GM23338 (cell line): ENCODE results near the gene CCDC188.
A peak's percentile ranks its signal among the peaks of the same experiment; 100 is the strongest.

ENCODE experiments used
- EZH2 ChIP-seq: fragments of 200-600 bp; sonication (generic); IDR thresholded peaks from one replicate; pipeline ENCODE4 v1.8.0; 2017; ENCODE audit warnings: antibody characterized with exemption, mild to moderate bottlenecking, low read depth; ENCODE audit not compliant: unreplicated experiment
- POLR2AphosphoS5 ChIP-seq: IDR thresholded peaks from 2 replicates; pipeline ENCODE4 v1.6.1; 2016; ENCODE audit warnings: antibody characterized with exemption, low read depth
- REST ChIP-seq: IDR thresholded peaks from one replicate; pipeline ENCODE4 v1.6.1; 2018; ENCODE audit warnings: antibody characterized with exemption; ENCODE audit not compliant: unreplicated experiment
- TF ChIP-seq, protein P1 (sequence below), 2 experiments: fragments of 200-600 bp in 1 of 2; sonication (generic) in 1 of 2; conservative IDR thresholded peaks; 2 replicates each; pipeline versions ENCODE4 v1.5.1 to v1.6.1; 2016 to 2017; ENCODE audit warnings: antibody characterized with exemption in 2 of 2, low read depth in 2 of 2, mild to moderate bottlenecking in 2 of 2, moderate library complexity in 1 of 2

DNA sequence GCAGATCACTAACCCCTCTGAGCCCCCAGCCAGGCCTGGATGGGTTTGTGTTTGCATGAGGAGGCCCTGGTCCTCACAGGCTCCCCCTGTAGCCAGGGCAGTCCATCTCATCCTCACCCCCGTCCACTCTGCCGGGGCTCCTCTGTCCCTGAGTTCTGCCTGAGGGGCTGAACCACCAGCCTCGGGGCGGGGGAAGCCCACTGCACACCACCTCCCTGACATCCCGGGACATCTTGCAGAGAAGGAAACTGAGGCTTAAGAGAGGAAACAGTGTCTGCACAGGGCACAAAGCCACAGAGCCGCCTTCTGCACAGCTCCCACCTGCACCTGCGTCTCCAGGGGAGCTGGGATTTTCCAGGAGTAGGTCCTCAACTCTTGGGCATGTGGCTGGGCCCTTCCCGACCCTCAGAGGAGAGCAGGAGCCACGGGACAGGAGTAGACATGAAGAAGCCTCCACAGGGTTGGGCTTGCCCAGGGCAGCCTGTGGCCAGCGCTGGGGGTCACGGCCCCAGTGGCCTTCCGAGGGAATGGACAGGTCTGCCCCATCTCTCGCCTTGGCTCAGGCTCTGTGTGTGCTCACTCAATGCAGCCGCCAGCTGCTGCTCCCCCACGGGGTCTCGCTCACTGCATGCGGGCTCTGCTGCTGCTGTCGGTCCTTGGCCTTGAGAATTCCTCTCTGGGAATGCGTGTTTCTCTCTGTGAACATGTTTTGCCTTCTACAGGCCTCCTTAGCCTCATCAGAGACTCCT is 45.4 kb upstream of the CCDC188 start:
- TF ChIP-seq, protein P1, sequence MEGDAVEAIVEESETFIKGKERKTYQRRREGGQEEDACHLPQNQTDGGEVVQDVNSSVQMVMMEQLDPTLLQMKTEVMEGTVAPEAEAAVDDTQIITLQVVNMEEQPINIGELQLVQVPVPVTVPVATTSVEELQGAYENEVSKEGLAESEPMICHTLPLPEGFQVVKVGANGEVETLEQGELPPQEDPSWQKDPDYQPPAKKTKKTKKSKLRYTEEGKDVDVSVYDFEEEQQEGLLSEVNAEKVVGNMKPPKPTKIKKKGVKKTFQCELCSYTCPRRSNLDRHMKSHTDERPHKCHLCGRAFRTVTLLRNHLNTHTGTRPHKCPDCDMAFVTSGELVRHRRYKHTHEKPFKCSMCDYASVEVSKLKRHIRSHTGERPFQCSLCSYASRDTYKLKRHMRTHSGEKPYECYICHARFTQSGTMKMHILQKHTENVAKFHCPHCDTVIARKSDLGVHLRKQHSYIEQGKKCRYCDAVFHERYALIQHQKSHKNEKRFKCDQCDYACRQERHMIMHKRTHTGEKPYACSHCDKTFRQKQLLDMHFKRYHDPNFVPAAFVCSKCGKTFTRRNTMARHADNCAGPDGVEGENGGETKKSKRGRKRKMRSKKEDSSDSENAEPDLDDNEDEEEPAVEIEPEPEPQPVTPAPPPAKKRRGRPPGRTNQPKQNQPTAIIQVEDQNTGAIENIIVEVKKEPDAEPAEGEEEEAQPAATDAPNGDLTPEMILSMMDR (conservative IDR thresholded peaks at IDR 0.05; ENCODE audit: low read depth in 2 of 2): 0 out of 4 replicates have a peak, but pooled peaks of 1 of the 2 experiments have one; percentile 1
- no peak for TF ChIP-seq POLR2AphosphoS5
- TF ChIP-seq EZH2: no peak
- TF ChIP-seq REST: no peak
